Measurements from ENCODE around the gene RPS6KA3.

The RPS6KA3 gene

DNA sequence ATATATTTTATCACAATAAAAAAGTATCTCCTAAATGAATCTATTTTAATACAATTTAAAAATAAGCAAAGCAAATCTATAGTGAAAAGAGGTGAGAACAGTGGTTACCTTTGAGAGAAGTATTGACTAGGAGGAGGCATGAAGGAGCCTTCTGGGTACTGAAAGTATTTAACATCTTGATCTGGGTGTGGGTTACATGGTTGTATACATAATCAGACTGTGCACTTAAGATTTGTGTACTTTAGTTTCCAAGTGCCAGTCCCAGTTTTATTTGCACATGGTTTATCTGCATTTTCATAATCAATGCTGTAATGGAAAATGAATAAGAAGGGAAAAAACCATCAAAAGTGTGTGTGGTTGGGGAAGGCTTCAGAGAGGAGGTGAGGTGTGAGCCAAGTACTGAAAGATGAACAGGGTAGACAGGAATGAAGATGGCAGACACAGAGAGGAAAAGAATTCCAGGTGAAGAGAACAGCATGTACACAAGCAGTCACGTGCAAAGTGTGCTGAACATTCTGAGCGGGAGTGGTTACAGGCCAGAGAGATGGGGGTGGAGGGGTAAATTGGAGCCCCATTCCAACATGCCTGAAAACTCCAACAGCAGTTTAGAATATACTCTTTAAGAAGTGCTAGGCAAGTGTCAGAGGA, 164.7 kb downstream of the RPS6KA3 start:
- DNase-seq (ENCODE audit: low read depth, low spot score), result no peak

Data from activated CD4-positive, CD25-positive, alpha-beta regulatory T cell treated with anti-CD3 and anti-CD28 coated beads, Interleukin-2, amount 50 U/mL, for 16 hours (primary cell).